Osteoblast (primary cell): ENCODE data around the gene CHRNA3. TPM values are rescaled to one million over a fixed set of nuclear protein-coding genes. Genes with fewer than 3 reads are reported as not detected.

ENCODE experiments used
- DNase-seq: peaks from one replicate; pipeline ENCODE4 v3.0.0; 2011; ENCODE audit warnings: low spot score, mixed read lengths; ENCODE audit not compliant: insufficient read length; ENCODE audit errors: missing footprints
- H2AFZ ChIP-seq: 2 replicates; pipeline ENCODE4 v1.6.0; 2011; ENCODE audit warnings: mild to moderate bottlenecking, low read length
- H3K27ac ChIP-seq: 2 replicates; pipeline ENCODE4 v1.5.1; 2011; ENCODE audit warnings: mild to moderate bottlenecking, low read depth, low read length, moderate library complexity
- H3K27me3 ChIP-seq: 2 replicates; pipeline ENCODE4 v1.6.0; 2012; ENCODE audit warnings: mild to moderate bottlenecking, control low read depth, inconsistent platforms, low read length, moderate library complexity; ENCODE audit not compliant: insufficient read depth
- H3K36me3 ChIP-seq: 2 replicates; pipeline ENCODE4 v1.5.1; 2011; ENCODE audit warnings: mild to moderate bottlenecking, low read length, control low read depth, moderate library complexity; ENCODE audit not compliant: insufficient read depth
- H3K4me1 ChIP-seq: 2 replicates; pipeline ENCODE4 v1.5.1; 2011; ENCODE audit warnings: mild to moderate bottlenecking, low read length, control low read depth, moderate library complexity; ENCODE audit not compliant: insufficient read depth
- H3K4me2 ChIP-seq: 2 replicates; pipeline ENCODE4 v1.6.0; 2011; ENCODE audit warnings: mild to moderate bottlenecking, low read length; ENCODE audit not compliant: insufficient read depth
- H3K4me3 ChIP-seq: fragments of 200-600 bp; sonication (generic); 3 replicates; pipeline ENCODE4 v1.5.1; 2012; ENCODE audit warnings: mild to moderate bottlenecking, low read length, inconsistent platforms; ENCODE audit not compliant: insufficient read depth
- H3K79me2 ChIP-seq: 2 replicates; pipeline ENCODE4 v1.6.0; 2012; ENCODE audit warnings: mild to moderate bottlenecking, low read length, control low read depth, inconsistent platforms; ENCODE audit not compliant: insufficient read depth
- H3K9me3 ChIP-seq: 2 replicates; pipeline ENCODE4 v1.5.1; 2011; ENCODE audit warnings: low read depth, low read length, control low read depth
- H4K20me1 ChIP-seq: 2 replicates; pipeline ENCODE4 v1.6.0; 2012; ENCODE audit warnings: mild to moderate bottlenecking, low read length, control low read depth; ENCODE audit not compliant: insufficient read depth
- CTCF ChIP-seq: IDR thresholded peaks from 2 replicates; pipeline ENCODE4 v1.5.1; 2011; ENCODE audit warnings: mild to moderate bottlenecking, low read depth, low read length, moderate library complexity; ENCODE audit errors: extremely low read depth
- total RNA-seq: library from RNA; depleted of rRNA; stranded (reverse); fragments of >200 nt; gene quantifications from 2 replicates; pipeline ENCODE4 v1.2.3, GENCODE V29; 2012

The CHRNA3 gene
- total RNA-seq, 1 donor = not detected

GRCh38 chr15:78565951-78566774, 54.6 kb downstream of the CHRNA3 start:
- H4K20me1 ChIP-seq = no peaks in the 10 kb centered on the region
- H3K4me2 ChIP-seq = peak overlapping the region; percentile 86
- peak; percentile 74 for DNase-seq
- H3K4me3 ChIP-seq = peak overlapping the region; percentile 69
- peaks cover 6% of the 10 kb centered on the region for H3K4me1 ChIP-seq
- H2AFZ ChIP-seq = peak overlapping the region; percentile 53
- H3K27me3 ChIP-seq = peaks cover 29% of the 10 kb centered on the region
- H3K9me3 ChIP-seq = no peaks in the 10 kb centered on the region
- no peaks in the 10 kb centered on the region for H3K79me2 ChIP-seq
- H3K36me3 ChIP-seq = no peaks in the 10 kb centered on the region
- no peak overlapping the region for H3K27ac ChIP-seq
- peak; percentile 33 for TF ChIP-seq CTCF

GRCh38 chr15:78565097-78565950, 55.5 kb downstream of the CHRNA3 start, which contains the start of gene CHRNA5:
Gene CHRNA5, plus strand, starts transcription at chr15:78565520. Its CDS starts 200 bp downstream, at chr15:78565720.
- Histone ChIP-seq H3K4me3 (peak within 1 kb of the TSS; percentile 69), H3K4me2 (peak within 1 kb of the TSS; percentile 86), H3K27ac (no peak within 1 kb of the TSS), H3K9me3 (no peaks in the 10 kb centered on the region), H3K4me1 (peaks cover 6% of the 10 kb centered on the region), H4K20me1 (no peaks in the 10 kb centered on the region), H2AFZ (peak within 1 kb of the TSS; percentile 72), H3K36me3 (no peaks in the 10 kb centered on the region), H3K27me3 (peaks cover 28% of the 10 kb centered on the region), H3K79me2 (no peaks in the 10 kb centered on the region)
- TF ChIP-seq CTCF = no peak
- peak; percentile 92 for DNase-seq

GRCh38 chr15:78564743-78565096, 56.1 kb downstream of the CHRNA3 start:
- peaks cover 6% of the 10 kb centered on the region for H3K4me1 ChIP-seq
- H3K4me3 ChIP-seq = peak overlapping the region; percentile 69
- peak overlapping the region; percentile 86 for H3K4me2 ChIP-seq
- H4K20me1 ChIP-seq = no peaks in the 10 kb centered on the region
- peaks cover 28% of the 10 kb centered on the region for H3K27me3 ChIP-seq
- H2AFZ ChIP-seq = peak overlapping the region; percentile 51
- DNase-seq = no peak
- no peak for TF ChIP-seq CTCF
- H3K9me3 ChIP-seq = no peaks in the 10 kb centered on the region
- H3K27ac ChIP-seq = no peak overlapping the region
- no peaks in the 10 kb centered on the region for H3K36me3 ChIP-seq
- H3K79me2 ChIP-seq = no peaks in the 10 kb centered on the region

- Histone ChIP-seq H3K79me2 (no peaks in the 10 kb centered on the region), H2AFZ (no peak overlapping the region), H3K36me3 (no peaks in the 10 kb centered on the region), H3K27me3 (peaks cover 25% of the 10 kb centered on the region), H3K4me2 (no peak overlapping the region), H3K27ac (no peak overlapping the region), H3K9me3 (no peaks in the 10 kb centered on the region), H3K4me1 (peaks cover 6% of the 10 kb centered on the region), H4K20me1 (no peaks in the 10 kb centered on the region), H3K4me3 (no peak overlapping the region)
- DNase-seq = no peak
- no peak for TF ChIP-seq CTCF
These were observed 57.7 kb downstream of the CHRNA3 start for GRCh38 chr15:78563092-78563491.
